GM21447 (cell line): ENCODE data around the gene HFE.

Experiments
- ATAC-seq: cut with Tn5 transposase; IDR thresholded peaks from one replicate; pipeline ENCODE4 v1.9.1; 2021; ENCODE audit not compliant: unreplicated experiment

The HFE gene

GRCh38 chr6:26130581-26131249, 43.5 kb downstream of the HFE start:
- no peak for ATAC-seq

GRCh38 chr6:26131618-26132017, 44.4 kb downstream of the HFE start:
- no peak for ATAC-seq

- no peak for ATAC-seq
Measured at GRCh38 chr6:26133730-26134129, 46.5 kb downstream of the HFE start.

GRCh38 chr6:26136321-26136720, 49.1 kb downstream of the HFE start:
- ATAC-seq: no peak

- no peak for ATAC-seq
Measured at GRCh38 chr6:26140254-26140966, 53.2 kb downstream of the HFE start.

- no peak for ATAC-seq
Measured at GRCh38 chr6:26140967-26141294, 53.7 kb downstream of the HFE start.

GRCh38 chr6:26141378-26141904, 54.2 kb downstream of the HFE start:
- ATAC-seq: no peak

GRCh38 chr6:26142026-26142425, 54.8 kb downstream of the HFE start:
- no peak for ATAC-seq
